C4-2B (cell line): Measurements from ENCODE around the gene PPL.

Experiments used
- ZFX ChIP-seq: fragments of 450-650 bp; IDR thresholded peaks from 2 replicates; pipeline ENCODE4 v1.6.1; 2017
- TF ChIP-seq, protein P1 (sequence below): fragments of 450-650 bp; conservative IDR thresholded peaks from 2 replicates; pipeline ENCODE4 v1.5.1; 2017; ENCODE audit warnings: mild to moderate bottlenecking

DNA sequence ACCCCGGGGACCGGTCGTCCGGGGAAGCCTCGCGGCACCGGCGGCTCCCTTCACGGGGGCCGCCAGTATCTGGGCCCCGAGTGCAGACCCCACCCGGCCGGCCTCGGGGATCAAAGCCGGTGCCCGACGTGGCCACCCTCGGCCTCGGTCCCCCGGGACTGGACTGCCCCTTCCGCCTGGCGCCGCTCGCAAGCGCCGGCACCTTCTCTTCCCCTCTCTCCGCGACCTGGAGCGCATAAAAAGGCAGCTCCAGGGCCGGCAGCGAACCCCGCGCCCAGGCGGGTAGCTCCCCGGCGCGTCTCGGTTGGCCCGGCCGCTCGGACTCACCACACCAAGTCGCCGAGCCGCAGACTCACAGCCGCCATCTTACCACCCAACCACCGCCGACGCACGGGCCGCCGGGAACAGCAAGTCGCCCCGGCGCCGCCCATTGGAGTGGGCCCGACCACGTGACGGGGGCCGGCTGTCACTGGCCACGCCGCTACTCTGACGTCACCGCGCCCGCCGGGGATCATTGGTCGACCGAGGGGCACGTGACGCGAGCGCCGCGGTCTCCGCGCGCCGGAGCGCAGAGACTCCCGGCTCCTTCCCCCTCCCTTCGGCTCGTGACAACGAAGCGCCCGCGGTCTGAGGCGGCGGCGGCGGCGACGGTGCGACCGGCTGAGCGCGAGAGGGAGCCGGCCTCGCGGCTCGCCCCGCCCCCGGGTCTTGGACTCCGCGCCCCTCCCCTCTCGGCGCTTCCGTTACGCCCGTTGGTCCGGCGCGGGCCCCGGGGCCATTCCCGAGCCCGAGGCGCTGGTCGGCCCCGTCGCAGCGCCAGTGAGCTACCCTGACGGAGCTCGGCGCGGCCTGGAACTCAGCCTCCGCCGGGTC, 89.8 kb downstream of the PPL start, which contains the start of the genes GLYR1 and UBN1:
- TF ChIP-seq, protein P1, sequence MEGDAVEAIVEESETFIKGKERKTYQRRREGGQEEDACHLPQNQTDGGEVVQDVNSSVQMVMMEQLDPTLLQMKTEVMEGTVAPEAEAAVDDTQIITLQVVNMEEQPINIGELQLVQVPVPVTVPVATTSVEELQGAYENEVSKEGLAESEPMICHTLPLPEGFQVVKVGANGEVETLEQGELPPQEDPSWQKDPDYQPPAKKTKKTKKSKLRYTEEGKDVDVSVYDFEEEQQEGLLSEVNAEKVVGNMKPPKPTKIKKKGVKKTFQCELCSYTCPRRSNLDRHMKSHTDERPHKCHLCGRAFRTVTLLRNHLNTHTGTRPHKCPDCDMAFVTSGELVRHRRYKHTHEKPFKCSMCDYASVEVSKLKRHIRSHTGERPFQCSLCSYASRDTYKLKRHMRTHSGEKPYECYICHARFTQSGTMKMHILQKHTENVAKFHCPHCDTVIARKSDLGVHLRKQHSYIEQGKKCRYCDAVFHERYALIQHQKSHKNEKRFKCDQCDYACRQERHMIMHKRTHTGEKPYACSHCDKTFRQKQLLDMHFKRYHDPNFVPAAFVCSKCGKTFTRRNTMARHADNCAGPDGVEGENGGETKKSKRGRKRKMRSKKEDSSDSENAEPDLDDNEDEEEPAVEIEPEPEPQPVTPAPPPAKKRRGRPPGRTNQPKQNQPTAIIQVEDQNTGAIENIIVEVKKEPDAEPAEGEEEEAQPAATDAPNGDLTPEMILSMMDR = no peak
- no peak; the same call in 1 of the 2 replicates for TF ChIP-seq ZFX
